ENCODE results near the gene ATG5. TPM values are rescaled to one million over a fixed set of nuclear protein-coding genes. Genes with fewer than 3 reads are reported as not detected.

The ATG5 gene
- total RNA-seq, 1 experiment from 2014 or later: 35.1 TPM

GRCh38 chr6:106186172-106186571 is 139.4 kb downstream of the ATG5 start:
- no peak overlapping the region for H3K27ac Mint-ChIP-seq (ENCODE audit: unreplicated experiment)
- no TSS peak for BruUV-seq (replicated peaks)
- TF ChIP-seq CTCF (IDR thresholded peaks at IDR 0.05; ENCODE audit: unreplicated experiment): no peak
- H3K36me3 Mint-ChIP-seq (ENCODE audit: insufficient read depth, unreplicated experiment): peaks cover 6% of the 10 kb centered on the region
- CTCF ChIA-PET: no interaction called here
- H3K27me3 Mint-ChIP-seq (ENCODE audit: unreplicated experiment): no peaks in the 10 kb centered on the region
- no peaks in the 10 kb centered on the region for H3K4me1 Mint-ChIP-seq (ENCODE audit: low read depth, unreplicated experiment)
- no peaks in the 10 kb centered on the region for H3K9me3 Mint-ChIP-seq (ENCODE audit: low read depth, unreplicated experiment)
- no peak overlapping the region for H3K4me3 Mint-ChIP-seq (ENCODE audit: low read depth, unreplicated experiment)
- intact Hi-C loops (cut with micrococcal nuclease; ENCODE audit: unreplicated experiment): no loop called here
- DNase-seq: no peak

DNA sequence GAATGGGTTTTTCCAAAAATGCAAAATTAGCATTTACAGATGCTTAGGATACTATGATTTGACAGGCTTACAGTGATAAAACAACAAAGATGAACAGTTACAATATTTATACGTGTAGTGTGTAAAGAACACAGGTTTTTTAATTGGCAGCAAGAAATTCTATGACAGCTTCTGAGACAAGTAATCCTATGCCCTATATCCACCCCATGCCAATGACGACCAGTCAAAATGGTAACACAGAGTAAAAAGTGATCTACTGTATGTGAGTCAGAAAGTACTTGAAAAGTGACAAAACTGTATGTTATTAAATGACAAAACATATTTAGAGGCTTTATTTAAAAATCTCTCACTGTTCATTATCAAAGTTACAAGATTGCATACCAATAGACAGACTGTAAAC is 139.9 kb downstream of the ATG5 start:
- no peaks in the 10 kb centered on the region for H3K4me1 Mint-ChIP-seq (ENCODE audit: low read depth, unreplicated experiment)
- no TSS peak for BruUV-seq (replicated peaks)
- peaks cover 6% of the 10 kb centered on the region for H3K36me3 Mint-ChIP-seq (ENCODE audit: insufficient read depth, unreplicated experiment)
- no peak overlapping the region for H3K4me3 Mint-ChIP-seq (ENCODE audit: low read depth, unreplicated experiment)
- no peak for DNase-seq
- H3K9me3 Mint-ChIP-seq (ENCODE audit: low read depth, unreplicated experiment): no peaks in the 10 kb centered on the region
- CTCF ChIA-PET: no interaction called here
- TF ChIP-seq CTCF (IDR thresholded peaks at IDR 0.05; ENCODE audit: unreplicated experiment): no peak
- intact Hi-C loops (cut with micrococcal nuclease; ENCODE audit: unreplicated experiment): no loop called here
- H3K27me3 Mint-ChIP-seq (ENCODE audit: unreplicated experiment): no peaks in the 10 kb centered on the region
- H3K27ac Mint-ChIP-seq (ENCODE audit: unreplicated experiment): no peak overlapping the region

- Mint-ChIP-seq H3K27me3 (ENCODE audit: unreplicated experiment) (no peaks in the 10 kb centered on the region), H3K4me3 (ENCODE audit: low read depth, unreplicated experiment) (no peak overlapping the region), H3K36me3 (ENCODE audit: insufficient read depth, unreplicated experiment) (peaks cover 6% of the 10 kb centered on the region), H3K27ac (ENCODE audit: unreplicated experiment) (no peak overlapping the region), H3K4me1 (ENCODE audit: low read depth, unreplicated experiment) (no peaks in the 10 kb centered on the region), H3K9me3 (ENCODE audit: low read depth, unreplicated experiment) (no peaks in the 10 kb centered on the region)
- intact Hi-C loops (cut with micrococcal nuclease; ENCODE audit: unreplicated experiment): no loop called here
- CTCF ChIA-PET: no interaction called here
- no peak for DNase-seq
- no peak for TF ChIP-seq CTCF (IDR thresholded peaks at IDR 0.05; ENCODE audit: unreplicated experiment)
- BruUV-seq (replicated peaks): no TSS peak
Observed at GRCh38 chr6:106184629-106185028, 140.9 kb downstream of the ATG5 start.

DNA sequence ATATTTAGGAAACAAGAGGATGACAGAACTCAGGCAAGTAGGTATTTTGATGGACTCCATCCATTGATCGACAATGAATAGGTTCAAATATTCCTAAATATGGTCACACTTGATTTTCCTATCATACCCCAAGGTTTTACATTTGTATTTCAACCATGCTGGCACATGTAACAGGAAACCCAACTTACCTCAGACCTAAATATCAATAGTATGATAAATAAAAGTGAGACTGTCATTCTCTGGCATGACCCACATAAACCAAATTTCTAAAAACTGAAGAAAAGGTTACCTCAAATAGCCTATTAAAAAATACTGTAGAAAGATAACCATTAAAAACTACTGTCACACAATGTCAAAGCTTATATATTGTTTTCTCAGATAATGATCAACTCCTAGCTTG is 142.1 kb downstream of the ATG5 start:
- H3K27ac Mint-ChIP-seq (ENCODE audit: unreplicated experiment): no peak overlapping the region
- no peaks in the 10 kb centered on the region for H3K9me3 Mint-ChIP-seq (ENCODE audit: low read depth, unreplicated experiment)
- no peak for DNase-seq
- no peaks in the 10 kb centered on the region for H3K4me1 Mint-ChIP-seq (ENCODE audit: low read depth, unreplicated experiment)
- no peak for TF ChIP-seq CTCF (IDR thresholded peaks at IDR 0.05; ENCODE audit: unreplicated experiment)
- CTCF ChIA-PET: interaction anchor here (0.6 kb wide), 1 partner anchor 10 kb away, joined by 3 read pairs; no protein-coding TSS in a partner anchor
- BruUV-seq (replicated peaks): no TSS peak
- H3K36me3 Mint-ChIP-seq (ENCODE audit: insufficient read depth, unreplicated experiment): peaks cover 6% of the 10 kb centered on the region
- H3K27me3 Mint-ChIP-seq (ENCODE audit: unreplicated experiment): no peaks in the 10 kb centered on the region
- intact Hi-C loops (cut with micrococcal nuclease; ENCODE audit: unreplicated experiment): no loop called here
- H3K4me3 Mint-ChIP-seq (ENCODE audit: low read depth, unreplicated experiment): no peak overlapping the region

Measured in Calu3 (cell line).